GM23338 (cell line): ENCODE results near the gene DENND2C. TPM values are rescaled to one million over a fixed set of nuclear protein-coding genes. Genes with fewer than 3 reads are reported as not detected.

Source experiments
- ATAC-seq: fragments of 200-7000 bp; cut with Tn5 transposase; 3 replicates; pipeline ENCODE4 v1.9.1; 2020
- DNase-seq: peaks from one replicate; pipeline ENCODE4 v3.0.0-alpha.2; 2015; ENCODE audit warnings: low spot score
- H2AFZ ChIP-seq: fragments of 200-600 bp; sonication (generic); 2 replicates; pipeline ENCODE4 v1.8.0; 2016; ENCODE audit warnings: antibody characterized with exemption, mild to moderate bottlenecking, moderate library complexity
- H3F3A ChIP-seq: fragments of 200-600 bp; sonication (generic); replicated peaks from 2 replicates; pipeline ENCODE4 v1.8.0; 2017; ENCODE audit warnings: antibody characterized with exemption, mixed run types, low read depth
- H3K27ac ChIP-seq: fragments of 200-600 bp; sonication (generic); 2 replicates; pipeline ENCODE4 v1.6.1; 2016; ENCODE audit warnings: low read depth
- H3K27me3 ChIP-seq: fragments of 200-600 bp; sonication (generic); 2 replicates; pipeline ENCODE4 v1.8.0; 2016; ENCODE audit warnings: mild to moderate bottlenecking, mixed run types, moderate library complexity; ENCODE audit not compliant: insufficient read depth
- H3K36me3 ChIP-seq: fragments of 200-600 bp; sonication (generic); 2 replicates; pipeline ENCODE4 v1.8.0; 2016; ENCODE audit warnings: mild to moderate bottlenecking; ENCODE audit not compliant: insufficient read depth
- H3K4me1 ChIP-seq: fragments of 200-600 bp; sonication (generic); 2 replicates; pipeline ENCODE4 v1.8.0; 2016; ENCODE audit warnings: mild to moderate bottlenecking, moderate library complexity; ENCODE audit not compliant: insufficient read depth
- H3K4me2 ChIP-seq: fragments of 200-600 bp; sonication (generic); 2 replicates; pipeline ENCODE4 v1.7.1; 2017; ENCODE audit warnings: mixed run types
- H3K4me3 ChIP-seq: fragments of 200-600 bp; sonication (generic); 2 replicates; pipeline ENCODE4 v1.6.1; 2016; ENCODE audit warnings: mixed run types
- H3K79me2 ChIP-seq: fragments of 200-600 bp; sonication (generic); replicated peaks from 2 replicates; pipeline ENCODE4 v1.8.0; 2017; ENCODE audit warnings: mild to moderate bottlenecking; ENCODE audit not compliant: insufficient read depth
- H3K9me2 ChIP-seq: fragments of 200-600 bp; sonication (generic); 2 replicates; pipeline ENCODE4 v1.8.0; 2017; ENCODE audit not compliant: insufficient read depth
- H4K20me1 ChIP-seq: fragments of 200-600 bp; sonication (generic); replicated peaks from 2 replicates; pipeline ENCODE4 v1.8.0; 2017; ENCODE audit warnings: mild to moderate bottlenecking; ENCODE audit not compliant: insufficient read depth
- H3K27ac Mint-ChIP-seq: 2 replicates; pipeline ENCODE4 v1.8.0; 2020; ENCODE audit warnings: inconsistent platforms, mild to moderate bottlenecking, moderate library complexity, mixed read lengths
- H3K27me3 Mint-ChIP-seq: 3 replicates; pipeline ENCODE4 v1.8.0; 2022; ENCODE audit warnings: low read depth, mild to moderate bottlenecking, moderate library complexity, mixed read lengths, inconsistent platforms; ENCODE audit not compliant: insufficient read depth, poor library complexity
- H3K36me3 Mint-ChIP-seq: 3 replicates; pipeline ENCODE4 v1.8.0; 2021; ENCODE audit warnings: low read depth, mild to moderate bottlenecking, inconsistent platforms, moderate library complexity, mixed read lengths
- H3K4me1 Mint-ChIP-seq: 3 replicates; pipeline ENCODE4 v1.8.0; 2020; ENCODE audit warnings: mild to moderate bottlenecking, inconsistent platforms, mixed read lengths
- H3K4me3 Mint-ChIP-seq: 3 replicates; pipeline ENCODE4 v1.8.0; 2021; ENCODE audit warnings: moderate library complexity, mild to moderate bottlenecking, inconsistent platforms, mixed read lengths
- H3K9me3 Mint-ChIP-seq: 3 replicates; pipeline ENCODE4 v1.8.0; 2020; ENCODE audit warnings: moderate library complexity, mild to moderate bottlenecking, inconsistent platforms, mixed read lengths
- CREB1 ChIP-seq: fragments of 250-450 bp; sonication (Bioruptor Pico); IDR thresholded peaks from 2 replicates; pipeline ENCODE4 v1.5.0; 2020; ENCODE audit warnings: low read depth, mild to moderate bottlenecking, moderate library complexity
- EZH2 ChIP-seq: fragments of 200-600 bp; sonication (generic); IDR thresholded peaks from one replicate; pipeline ENCODE4 v1.8.0; 2017; ENCODE audit warnings: antibody characterized with exemption, mild to moderate bottlenecking, low read depth; ENCODE audit not compliant: unreplicated experiment
- EZH2phosphoT487 ChIP-seq: fragments of 200-600 bp; sonication (generic); IDR thresholded peaks from one replicate; pipeline ENCODE4 v1.8.1; 2018; ENCODE audit warnings: antibody characterized with exemption; ENCODE audit not compliant: unreplicated experiment
- JUNB ChIP-seq: IDR thresholded peaks from one replicate; pipeline ENCODE4 v1.6.1; 2016; ENCODE audit warnings: antibody characterized with exemption; ENCODE audit not compliant: unreplicated experiment
- NANOG ChIP-seq: IDR thresholded peaks from 2 replicates; pipeline ENCODE4 v1.6.1; 2016; ENCODE audit warnings: antibody characterized with exemption, borderline replicate concordance
- POLR2AphosphoS5 ChIP-seq: IDR thresholded peaks from 2 replicates; pipeline ENCODE4 v1.6.1; 2016; ENCODE audit warnings: antibody characterized with exemption, low read depth
- STAT1 ChIP-seq: IDR thresholded peaks from one replicate; pipeline ENCODE4 v1.6.1; 2016; ENCODE audit warnings: antibody characterized with exemption; ENCODE audit not compliant: unreplicated experiment
- ZNF114 ChIP-seq: fragments of 250-450 bp; sonication (Bioruptor Pico); IDR thresholded peaks from 2 replicates; pipeline ENCODE4 v1.5.0; 2020; ENCODE audit warnings: mild to moderate bottlenecking, moderate library complexity
- ZNF331 ChIP-seq: fragments of 250-450 bp; sonication (Bioruptor Pico); IDR thresholded peaks from 2 replicates; pipeline ENCODE4 v1.5.0; 2020; ENCODE audit warnings: low read depth, mild to moderate bottlenecking, moderate library complexity
- polyA plus RNA-seq: library from polyadenylated mRNA; unstranded; fragments of >200 nt; fragmentation: Nextera tagmentation; extraction: Ambion mirVana; gene quantifications from 2 replicates; pipeline ENCODE4 v1.2.1, GENCODE V29; 2016
- total RNA-seq: library from RNA; depleted of rRNA; stranded (reverse); fragments of >200 nt; shearing (Covaris generic); gene quantifications from 2 replicates; pipeline ENCODE4 v1.2.3, GENCODE V29; 2014
- TF ChIP-seq, protein P1 (sequence below): IDR thresholded peaks from 2 replicates; pipeline ENCODE4 v1.6.1; 2016; ENCODE audit warnings: antibody characterized with exemption
- TF ChIP-seq, protein P2 (sequence below), 2 experiments: fragments of 200-600 bp in 1 of 2; sonication (generic) in 1 of 2; conservative IDR thresholded peaks; 2 replicates each; pipeline versions ENCODE4 v1.5.1 to v1.6.1; 2016 to 2017; ENCODE audit warnings: antibody characterized with exemption in 2 of 2, low read depth in 2 of 2, mild to moderate bottlenecking in 2 of 2, moderate library complexity in 1 of 2
- TF ChIP-seq, protein P3 (sequence below): IDR thresholded peaks from one replicate; pipeline ENCODE4 v1.6.1; 2018; ENCODE audit warnings: antibody characterized with exemption; ENCODE audit not compliant: unreplicated experiment
- TF ChIP-seq, protein P4 (sequence below): fragments of 250-450 bp; sonication (Bioruptor Pico); IDR thresholded peaks from 2 replicates; pipeline ENCODE4 v1.5.0; 2020; ENCODE audit warnings: mild to moderate bottlenecking, moderate library complexity

Gene DENND2C
- total and polyA plus RNA-seq, 2 experiments from 2014 or later: 4.1 to 7.0 TPM

DNA sequence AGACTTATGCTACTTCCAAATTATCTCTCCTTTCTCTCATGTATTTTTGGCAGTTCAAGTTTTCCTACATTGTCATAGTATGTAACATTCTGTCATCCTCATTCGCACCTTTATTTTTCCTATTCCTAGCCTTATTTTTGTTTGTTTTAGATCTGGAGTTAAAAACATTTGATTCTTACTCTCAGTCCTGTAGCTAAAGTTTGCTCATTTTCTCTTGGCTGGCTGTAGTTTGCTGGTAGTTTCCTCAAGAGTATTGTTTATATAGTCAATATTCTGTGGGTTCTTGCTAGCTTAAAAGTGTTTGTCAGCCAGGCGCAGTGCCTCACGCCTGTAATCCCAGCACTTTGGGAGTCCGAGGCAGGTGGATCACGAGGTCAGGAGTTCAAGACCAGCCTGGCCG is 129.0 kb downstream of the DENND2C start:
- H3K27ac ChIP-seq: no peak overlapping the region
- no peaks in the 10 kb centered on the region for H3K27me3 Mint-ChIP-seq
- no peaks in the 10 kb centered on the region for H3K79me2 ChIP-seq
- no peak for DNase-seq
- no peaks in the 10 kb centered on the region for H3K4me1 ChIP-seq
- no peaks in the 10 kb centered on the region for H3K9me3 Mint-ChIP-seq
- H3K27me3 ChIP-seq: no peaks in the 10 kb centered on the region
- TF ChIP-seq EZH2 (no peak), ZNF331 (no peak), EZH2phosphoT487 (no peak), STAT1 (no peak), CREB1 (CRISPR knock-in tag) (no peak), POLR2AphosphoS5 (no peak), ZNF114 (no peak), JUNB (no peak), NANOG (no peak)
- TF ChIP-seq, protein P1, sequence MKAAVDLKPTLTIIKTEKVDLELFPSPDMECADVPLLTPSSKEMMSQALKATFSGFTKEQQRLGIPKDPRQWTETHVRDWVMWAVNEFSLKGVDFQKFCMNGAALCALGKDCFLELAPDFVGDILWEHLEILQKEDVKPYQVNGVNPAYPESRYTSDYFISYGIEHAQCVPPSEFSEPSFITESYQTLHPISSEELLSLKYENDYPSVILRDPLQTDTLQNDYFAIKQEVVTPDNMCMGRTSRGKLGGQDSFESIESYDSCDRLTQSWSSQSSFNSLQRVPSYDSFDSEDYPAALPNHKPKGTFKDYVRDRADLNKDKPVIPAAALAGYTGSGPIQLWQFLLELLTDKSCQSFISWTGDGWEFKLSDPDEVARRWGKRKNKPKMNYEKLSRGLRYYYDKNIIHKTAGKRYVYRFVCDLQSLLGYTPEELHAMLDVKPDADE: no peak
- TF ChIP-seq, protein P2, sequence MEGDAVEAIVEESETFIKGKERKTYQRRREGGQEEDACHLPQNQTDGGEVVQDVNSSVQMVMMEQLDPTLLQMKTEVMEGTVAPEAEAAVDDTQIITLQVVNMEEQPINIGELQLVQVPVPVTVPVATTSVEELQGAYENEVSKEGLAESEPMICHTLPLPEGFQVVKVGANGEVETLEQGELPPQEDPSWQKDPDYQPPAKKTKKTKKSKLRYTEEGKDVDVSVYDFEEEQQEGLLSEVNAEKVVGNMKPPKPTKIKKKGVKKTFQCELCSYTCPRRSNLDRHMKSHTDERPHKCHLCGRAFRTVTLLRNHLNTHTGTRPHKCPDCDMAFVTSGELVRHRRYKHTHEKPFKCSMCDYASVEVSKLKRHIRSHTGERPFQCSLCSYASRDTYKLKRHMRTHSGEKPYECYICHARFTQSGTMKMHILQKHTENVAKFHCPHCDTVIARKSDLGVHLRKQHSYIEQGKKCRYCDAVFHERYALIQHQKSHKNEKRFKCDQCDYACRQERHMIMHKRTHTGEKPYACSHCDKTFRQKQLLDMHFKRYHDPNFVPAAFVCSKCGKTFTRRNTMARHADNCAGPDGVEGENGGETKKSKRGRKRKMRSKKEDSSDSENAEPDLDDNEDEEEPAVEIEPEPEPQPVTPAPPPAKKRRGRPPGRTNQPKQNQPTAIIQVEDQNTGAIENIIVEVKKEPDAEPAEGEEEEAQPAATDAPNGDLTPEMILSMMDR (conservative IDR thresholded peaks at IDR 0.05; ENCODE audit: low read depth in 2 of 2): no peak
- TF ChIP-seq, protein P3, sequence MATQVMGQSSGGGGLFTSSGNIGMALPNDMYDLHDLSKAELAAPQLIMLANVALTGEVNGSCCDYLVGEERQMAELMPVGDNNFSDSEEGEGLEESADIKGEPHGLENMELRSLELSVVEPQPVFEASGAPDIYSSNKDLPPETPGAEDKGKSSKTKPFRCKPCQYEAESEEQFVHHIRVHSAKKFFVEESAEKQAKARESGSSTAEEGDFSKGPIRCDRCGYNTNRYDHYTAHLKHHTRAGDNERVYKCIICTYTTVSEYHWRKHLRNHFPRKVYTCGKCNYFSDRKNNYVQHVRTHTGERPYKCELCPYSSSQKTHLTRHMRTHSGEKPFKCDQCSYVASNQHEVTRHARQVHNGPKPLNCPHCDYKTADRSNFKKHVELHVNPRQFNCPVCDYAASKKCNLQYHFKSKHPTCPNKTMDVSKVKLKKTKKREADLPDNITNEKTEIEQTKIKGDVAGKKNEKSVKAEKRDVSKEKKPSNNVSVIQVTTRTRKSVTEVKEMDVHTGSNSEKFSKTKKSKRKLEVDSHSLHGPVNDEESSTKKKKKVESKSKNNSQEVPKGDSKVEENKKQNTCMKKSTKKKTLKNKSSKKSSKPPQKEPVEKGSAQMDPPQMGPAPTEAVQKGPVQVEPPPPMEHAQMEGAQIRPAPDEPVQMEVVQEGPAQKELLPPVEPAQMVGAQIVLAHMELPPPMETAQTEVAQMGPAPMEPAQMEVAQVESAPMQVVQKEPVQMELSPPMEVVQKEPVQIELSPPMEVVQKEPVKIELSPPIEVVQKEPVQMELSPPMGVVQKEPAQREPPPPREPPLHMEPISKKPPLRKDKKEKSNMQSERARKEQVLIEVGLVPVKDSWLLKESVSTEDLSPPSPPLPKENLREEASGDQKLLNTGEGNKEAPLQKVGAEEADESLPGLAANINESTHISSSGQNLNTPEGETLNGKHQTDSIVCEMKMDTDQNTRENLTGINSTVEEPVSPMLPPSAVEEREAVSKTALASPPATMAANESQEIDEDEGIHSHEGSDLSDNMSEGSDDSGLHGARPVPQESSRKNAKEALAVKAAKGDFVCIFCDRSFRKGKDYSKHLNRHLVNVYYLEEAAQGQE: no peak
- TF ChIP-seq, protein P4, sequence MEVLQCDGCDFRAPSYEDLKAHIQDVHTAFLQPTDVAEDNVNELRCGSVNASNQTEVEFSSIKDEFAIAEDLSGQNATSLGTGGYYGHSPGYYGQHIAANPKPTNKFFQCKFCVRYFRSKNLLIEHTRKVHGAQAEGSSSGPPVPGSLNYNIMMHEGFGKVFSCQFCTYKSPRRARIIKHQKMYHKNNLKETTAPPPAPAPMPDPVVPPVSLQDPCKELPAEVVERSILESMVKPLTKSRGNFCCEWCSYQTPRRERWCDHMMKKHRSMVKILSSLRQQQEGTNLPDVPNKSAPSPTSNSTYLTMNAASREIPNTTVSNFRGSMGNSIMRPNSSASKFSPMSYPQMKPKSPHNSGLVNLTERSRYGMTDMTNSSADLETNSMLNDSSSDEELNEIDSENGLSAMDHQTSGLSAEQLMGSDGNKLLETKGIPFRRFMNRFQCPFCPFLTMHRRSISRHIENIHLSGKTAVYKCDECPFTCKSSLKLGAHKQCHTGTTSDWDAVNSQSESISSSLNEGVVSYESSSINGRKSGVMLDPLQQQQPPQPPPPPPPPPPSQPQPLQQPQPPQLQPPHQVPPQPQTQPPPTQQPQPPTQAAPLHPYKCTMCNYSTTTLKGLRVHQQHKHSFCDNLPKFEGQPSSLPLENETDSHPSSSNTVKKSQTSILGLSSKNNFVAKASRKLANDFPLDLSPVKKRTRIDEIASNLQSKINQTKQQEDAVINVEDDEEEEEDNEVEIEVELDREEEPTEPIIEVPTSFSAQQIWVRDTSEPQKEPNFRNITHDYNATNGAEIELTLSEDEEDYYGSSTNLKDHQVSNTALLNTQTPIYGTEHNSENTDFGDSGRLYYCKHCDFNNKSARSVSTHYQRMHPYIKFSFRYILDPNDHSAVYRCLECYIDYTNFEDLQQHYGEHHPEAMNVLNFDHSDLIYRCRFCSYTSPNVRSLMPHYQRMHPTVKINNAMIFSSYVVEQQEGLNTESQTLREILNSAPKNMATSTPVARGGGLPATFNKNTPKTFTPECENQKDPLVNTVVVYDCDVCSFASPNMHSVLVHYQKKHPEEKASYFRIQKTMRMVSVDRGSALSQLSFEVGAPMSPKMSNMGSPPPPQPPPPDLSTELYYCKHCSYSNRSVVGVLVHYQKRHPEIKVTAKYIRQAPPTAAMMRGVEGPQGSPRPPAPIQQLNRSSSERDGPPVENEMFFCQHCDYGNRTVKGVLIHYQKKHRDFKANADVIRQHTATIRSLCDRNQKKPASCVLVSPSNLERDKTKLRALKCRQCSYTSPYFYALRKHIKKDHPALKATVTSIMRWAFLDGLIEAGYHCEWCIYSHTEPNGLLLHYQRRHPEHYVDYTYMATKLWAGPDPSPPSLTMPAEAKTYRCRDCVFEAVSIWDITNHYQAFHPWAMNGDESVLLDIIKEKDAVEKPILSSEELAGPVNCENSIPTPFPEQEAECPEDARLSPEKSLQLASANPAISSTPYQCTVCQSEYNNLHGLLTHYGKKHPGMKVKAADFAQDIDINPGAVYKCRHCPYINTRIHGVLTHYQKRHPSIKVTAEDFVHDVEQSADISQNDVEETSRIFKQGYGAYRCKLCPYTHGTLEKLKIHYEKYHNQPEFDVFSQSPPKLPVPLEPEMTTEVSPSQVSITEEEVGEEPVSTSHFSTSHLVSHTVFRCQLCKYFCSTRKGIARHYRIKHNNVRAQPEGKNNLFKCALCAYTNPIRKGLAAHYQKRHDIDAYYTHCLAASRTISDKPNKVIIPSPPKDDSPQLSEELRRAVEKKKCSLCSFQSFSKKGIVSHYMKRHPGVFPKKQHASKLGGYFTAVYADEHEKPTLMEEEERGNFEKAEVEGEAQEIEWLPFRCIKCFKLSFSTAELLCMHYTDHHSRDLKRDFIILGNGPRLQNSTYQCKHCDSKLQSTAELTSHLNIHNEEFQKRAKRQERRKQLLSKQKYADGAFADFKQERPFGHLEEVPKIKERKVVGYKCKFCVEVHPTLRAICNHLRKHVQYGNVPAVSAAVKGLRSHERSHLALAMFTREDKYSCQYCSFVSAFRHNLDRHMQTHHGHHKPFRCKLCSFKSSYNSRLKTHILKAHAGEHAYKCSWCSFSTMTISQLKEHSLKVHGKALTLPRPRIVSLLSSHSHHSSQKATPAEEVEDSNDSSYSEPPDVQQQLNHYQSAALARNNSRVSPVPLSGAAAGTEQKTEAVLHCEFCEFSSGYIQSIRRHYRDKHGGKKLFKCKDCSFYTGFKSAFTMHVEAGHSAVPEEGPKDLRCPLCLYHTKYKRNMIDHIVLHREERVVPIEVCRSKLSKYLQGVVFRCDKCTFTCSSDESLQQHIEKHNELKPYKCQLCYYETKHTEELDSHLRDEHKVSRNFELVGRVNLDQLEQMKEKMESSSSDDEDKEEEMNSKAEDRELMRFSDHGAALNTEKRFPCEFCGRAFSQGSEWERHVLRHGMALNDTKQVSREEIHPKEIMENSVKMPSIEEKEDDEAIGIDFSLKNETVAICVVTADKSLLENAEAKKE: no peak
- H3K4me3 ChIP-seq: no peak overlapping the region
- H3K9me2 ChIP-seq: no peaks in the 10 kb centered on the region
- no peak overlapping the region for H2AFZ ChIP-seq
- no peaks in the 10 kb centered on the region for H4K20me1 ChIP-seq
- no peaks in the 10 kb centered on the region for H3K36me3 Mint-ChIP-seq
- H3K4me1 Mint-ChIP-seq: no peaks in the 10 kb centered on the region
- H3K36me3 ChIP-seq: no peaks in the 10 kb centered on the region
- H3K4me2 ChIP-seq: no peak overlapping the region
- no peak overlapping the region for H3K4me3 Mint-ChIP-seq
- no peak overlapping the region for H3K27ac Mint-ChIP-seq
- H3F3A ChIP-seq: no peaks in the 10 kb centered on the region
- no peak for ATAC-seq
